ENCODE results near the gene MUCL1.

GRCh38 chr12:54858562-54858961 lies 4.2 kb downstream of the MUCL1 start:
- no peak for TF ChIP-seq CTCF (IDR thresholded peaks at IDR 0.05)
- no peak for TF ChIP-seq POLR2AphosphoS5 (IDR thresholded peaks at IDR 0.05; ENCODE audit: insufficient read depth in 1 of 2, low read depth in 1 of 2)
